HG02973 (cell line): Measurements from ENCODE around the gene CLTB.

Experiments
- ATAC-seq: cut with Tn5 transposase; IDR thresholded peaks from one replicate; pipeline ENCODE4 v1.9.1; 2021; ENCODE audit warnings: moderate library complexity; ENCODE audit not compliant: unreplicated experiment

CLTB gene

DNA sequence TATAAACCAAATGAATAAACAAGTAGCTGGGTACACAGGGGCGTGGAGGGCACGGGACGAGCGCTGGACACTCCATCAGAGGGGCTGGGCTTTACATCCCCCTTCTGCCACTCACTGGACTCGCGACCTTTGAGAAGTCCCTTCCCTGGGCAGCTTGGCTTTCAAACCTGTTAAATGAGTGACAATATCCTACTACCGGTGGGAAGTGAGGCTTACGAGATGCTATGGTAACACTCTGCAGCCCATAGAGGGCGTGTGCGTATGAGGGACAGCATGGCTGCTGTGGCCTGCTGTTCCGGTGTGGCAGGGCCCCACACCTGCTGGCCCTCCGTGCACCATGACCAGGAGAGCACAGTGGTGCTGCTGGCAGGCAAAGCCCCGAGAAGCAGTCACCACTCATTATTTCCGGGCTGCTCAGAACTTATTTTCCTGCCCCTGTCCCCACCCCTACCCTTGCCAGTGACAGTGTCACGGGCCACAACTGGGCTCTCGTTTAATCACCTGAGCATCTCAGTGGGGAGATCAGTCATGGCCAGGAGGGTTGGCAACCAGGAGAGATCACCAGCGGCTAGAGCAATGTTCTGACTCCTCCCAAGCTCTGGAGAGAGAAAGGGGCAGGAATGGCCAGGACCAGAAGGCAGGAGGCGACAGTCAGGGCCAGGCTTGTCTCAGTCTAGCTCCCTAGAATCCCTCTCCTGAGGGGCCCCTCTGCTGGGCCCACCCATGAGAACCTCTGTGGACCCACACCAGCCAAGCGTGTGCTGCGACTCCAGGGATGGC lies 10.5 kb downstream of the CLTB start:
- no peak for ATAC-seq

GRCh38 chr5:176401281-176402205 lies 14.8 kb downstream of the CLTB start:
- no peak for ATAC-seq

- no peak for ATAC-seq
Measured at GRCh38 chr5:176400382-176401156, 15.8 kb downstream of the CLTB start.

GRCh38 chr5:176397736-176398420 lies 18.5 kb downstream of the CLTB start:
- no peak for ATAC-seq

- no peak for ATAC-seq
Measured at GRCh38 chr5:176396330-176396729, 20.0 kb downstream of the CLTB start.

- ATAC-seq, result no peak
Measured at GRCh38 chr5:176394881-176395675, 21.3 kb downstream of the CLTB start.

DNA sequence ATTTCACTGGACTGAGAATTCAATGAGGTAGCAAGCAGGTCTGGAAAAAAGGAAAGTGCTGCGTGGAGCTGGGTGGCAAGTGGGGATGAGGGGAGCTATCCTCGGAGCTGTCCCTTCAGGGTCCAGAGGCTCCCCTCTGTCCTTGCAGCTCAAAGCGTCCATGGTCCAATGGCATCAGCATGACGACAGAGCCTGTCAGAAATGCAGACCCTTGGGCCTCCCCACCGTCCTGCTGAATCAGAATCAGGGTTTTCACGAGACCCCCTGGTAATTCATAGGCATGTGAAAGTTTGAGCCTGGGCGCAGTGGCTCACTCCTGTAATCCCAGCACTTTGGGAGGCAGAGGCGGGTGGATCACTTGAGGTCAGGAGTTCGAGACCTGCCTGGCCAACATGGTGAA lies 22.2 kb downstream of the CLTB start:
- no peak for ATAC-seq

- ATAC-seq, result no peak
Measured at GRCh38 chr5:176392526-176392925, 23.8 kb downstream of the CLTB start.

DNA sequence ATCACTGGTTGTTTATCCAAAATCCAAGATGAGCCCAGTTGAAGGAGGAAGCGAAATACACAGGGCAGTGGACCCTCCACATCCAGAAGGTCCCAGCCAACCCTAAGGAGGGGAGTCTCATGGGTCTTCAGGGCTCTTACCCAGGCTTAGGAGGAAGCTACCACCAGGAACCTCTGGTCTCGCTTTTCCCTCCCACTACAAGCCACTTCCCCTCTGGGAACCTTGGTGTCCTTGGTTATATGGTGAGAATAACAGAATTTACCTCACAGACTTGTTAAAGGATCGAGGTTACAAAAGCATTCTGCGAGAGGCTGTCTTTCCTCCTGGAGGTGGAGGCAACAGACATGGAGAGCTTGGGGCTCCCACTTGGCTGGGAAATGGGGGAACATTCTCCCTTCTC lies 24.3 kb downstream of the CLTB start:
- ATAC-seq, result no peak

GRCh38 chr5:176391479-176391878 lies 24.9 kb downstream of the CLTB start:
- no peak for ATAC-seq

GRCh38 chr5:176389135-176390123 lies 26.9 kb downstream of the CLTB start:
- ATAC-seq, result peak; percentile 21

DNA sequence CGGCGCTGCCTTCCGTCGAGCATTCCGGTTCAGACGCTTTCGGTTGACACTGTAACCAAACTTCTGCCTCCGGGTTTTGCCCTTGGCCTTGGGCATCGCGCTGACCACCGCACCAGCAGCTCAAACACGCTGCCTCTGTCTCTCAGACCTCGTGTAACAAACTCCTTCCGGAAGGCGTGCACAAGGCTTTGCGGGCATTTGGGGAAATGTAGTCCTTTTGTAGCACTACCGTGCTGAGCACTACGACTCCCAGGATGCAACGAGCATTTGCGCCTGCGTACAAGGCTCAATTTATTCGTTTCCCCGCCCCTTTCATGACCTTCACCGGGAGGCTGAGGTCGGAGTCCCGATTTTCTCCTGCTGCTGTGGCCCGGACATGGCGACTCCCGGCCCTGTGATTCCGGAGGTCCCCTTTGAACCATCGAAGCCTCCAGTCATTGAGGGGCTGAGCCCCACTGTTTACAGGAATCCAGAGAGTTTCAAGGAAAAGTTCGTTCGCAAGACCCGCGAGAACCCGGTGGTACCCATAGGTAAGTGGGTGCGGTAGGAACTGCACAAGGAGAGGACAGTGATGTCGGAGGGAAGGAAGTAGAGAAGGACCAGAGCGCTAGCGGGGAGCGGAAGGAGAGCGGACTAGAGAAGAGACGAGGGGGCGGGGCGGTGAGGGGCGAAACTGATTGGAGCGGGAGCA lies 27.8 kb downstream of the CLTB start, which contains the start of the genes HIGD2A and NOP16:
Gene HIGD2A (plus strand): TSS at position 308 of the 691 bp plus-strand sequence. CDS start 69 bp downstream, at position 377.
Gene NOP16 (minus strand): TSS at position 155 of the 691 bp plus-strand sequence. CDS start 59 bp downstream, at position 96.
- ATAC-seq, result peak; percentile 81

- ATAC-seq, result no peak
Measured at GRCh38 chr5:176388003-176388443, 28.3 kb downstream of the CLTB start.

DNA sequence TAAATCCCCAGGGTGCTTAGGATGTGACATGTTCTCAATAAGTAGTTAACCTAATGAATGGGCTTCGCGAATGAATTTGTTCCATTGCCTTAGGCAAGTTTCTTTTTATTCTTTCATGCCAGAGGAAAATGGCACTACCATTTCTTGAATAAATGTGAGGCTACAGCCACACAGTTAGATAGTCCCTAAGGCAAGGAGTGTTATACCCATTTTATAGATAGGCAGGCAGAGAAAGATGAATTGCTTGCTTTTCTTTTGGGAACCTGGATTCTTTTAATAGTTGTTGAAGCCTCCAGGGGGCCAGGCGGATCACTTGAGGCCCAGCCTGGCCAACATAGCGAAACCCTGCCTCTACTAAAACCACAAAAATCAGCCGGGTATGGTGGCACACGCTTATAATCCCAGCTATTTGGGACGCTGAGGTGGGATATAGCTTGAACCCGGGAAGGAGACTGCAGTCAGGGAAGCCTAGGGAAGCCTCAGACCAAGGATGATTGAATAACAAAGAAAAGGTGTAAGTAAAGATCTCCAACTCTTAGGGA lies 28.9 kb downstream of the CLTB start:
- ATAC-seq, result no peak

GRCh38 chr5:176386491-176386890 lies 29.8 kb downstream of the CLTB start:
- no peak for ATAC-seq

DNA sequence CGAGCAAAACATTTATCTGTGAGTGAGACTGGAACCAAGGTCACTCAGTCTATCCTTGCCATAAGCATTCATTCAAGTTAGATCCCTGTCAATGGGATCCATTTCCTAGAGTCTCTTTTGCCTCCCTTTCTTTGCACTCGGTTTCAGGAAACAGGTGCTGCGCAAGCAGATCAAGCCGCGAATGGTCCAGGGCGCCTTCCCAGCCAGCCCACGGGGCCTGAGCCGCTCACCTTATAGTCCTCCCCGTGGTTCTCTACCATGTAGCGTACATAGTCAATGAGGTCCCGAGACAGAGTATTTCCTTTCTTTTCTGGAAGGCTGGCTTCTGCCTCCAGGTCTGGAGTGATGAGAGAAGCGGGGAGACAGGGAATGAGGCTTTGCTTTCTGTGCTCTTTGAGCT lies 31.3 kb downstream of the CLTB start:
- ATAC-seq, result no peak

- no peak for ATAC-seq
Measured at GRCh38 chr5:176384366-176384930, 31.9 kb downstream of the CLTB start.
